CD14-positive monocyte (primary cell): ENCODE results near the gene MAN1C1. TPM values are rescaled to one million over a fixed set of nuclear protein-coding genes. Genes with fewer than 3 reads are reported as not detected.
A peak's percentile ranks its signal among the peaks of the same experiment; 100 is the strongest.

Source experiments
- DNase-seq, 3 donors: peaks; one replicate each; pipeline ENCODE4 v3.0.0-alpha.2; 2011 to 2022
- H2AFZ ChIP-seq: 2 replicates; pipeline ENCODE4 v1.6.0; 2012; ENCODE audit warnings: mild to moderate bottlenecking, low read depth, low read length, inconsistent platforms; ENCODE audit not compliant: insufficient read depth, poor library complexity, severe bottlenecking
- H3K27ac ChIP-seq, 2 donors: 1 replicate in 1 of 2; 2 replicates in 1 of 2; pipeline ENCODE4 v1.5.1; 2012 to 2013; ENCODE audit warnings: low read length in 2 of 2, control low read depth in 1 of 2, inconsistent platforms in 1 of 2, low read depth in 1 of 2, mild to moderate bottlenecking in 1 of 2
- H3K27me3 ChIP-seq, 2 donors: one replicate each; pipeline versions ENCODE4 v1.6.0 to v1.6.1; 2011 to 2013; ENCODE audit warnings: low read length in 2 of 2; ENCODE audit not compliant: control insufficient read depth in 2 of 2, insufficient read depth in 2 of 2
- H3K36me3 ChIP-seq, 2 donors: replicated peaks in 1 of 2; 1 replicate in 1 of 2; 2 replicates in 1 of 2; pipeline versions ENCODE4 v1.5.1 to v1.6.1; 2012 to 2013; ENCODE audit warnings: low read length in 2 of 2, control low read depth in 1 of 2, inconsistent platforms in 1 of 2, mild to moderate bottlenecking in 1 of 2; ENCODE audit not compliant: insufficient read depth in 2 of 2, control insufficient read depth in 1 of 2
- H3K4me1 ChIP-seq, 2 donors: 1 replicate in 1 of 2; 2 replicates in 1 of 2; pipeline versions ENCODE4 v1.5.1 to v1.6.1; 2012 to 2013; ENCODE audit warnings: low read length in 2 of 2, control low read depth in 1 of 2, inconsistent platforms in 1 of 2, mild to moderate bottlenecking in 1 of 2, moderate library complexity in 1 of 2; ENCODE audit not compliant: insufficient read depth in 2 of 2, control insufficient read depth in 1 of 2
- H3K4me2 ChIP-seq: replicated peaks from 2 replicates; pipeline ENCODE3; 2012; ENCODE audit warnings: low read length, moderate library complexity, mild to moderate bottlenecking; ENCODE audit not compliant: poor library complexity, severe bottlenecking; ENCODE audit errors: extremely low read depth
- H3K4me3 ChIP-seq, 3 experiments: fragments of 200-600 bp in 1 of 3; sonication (generic) in 1 of 3; replicated peaks in 1 of 3; 1 replicate in 2 of 3; 2 replicates in 1 of 3; pipeline ENCODE4 v1.5.1; 2011 to 2013; ENCODE audit warnings: low read length in 3 of 3, mild to moderate bottlenecking in 3 of 3, control low read depth in 2 of 3, low read depth in 2 of 3, inconsistent platforms in 1 of 3, moderate library complexity in 1 of 3
- H3K79me2 ChIP-seq: 2 replicates; pipeline ENCODE4 v1.6.0; 2012; ENCODE audit warnings: mild to moderate bottlenecking, control low read depth, inconsistent platforms, low read length, moderate library complexity; ENCODE audit not compliant: insufficient read depth
- H3K9ac ChIP-seq: 2 replicates; pipeline ENCODE4 v1.6.0; 2017; ENCODE audit warnings: low read length, mild to moderate bottlenecking; ENCODE audit not compliant: insufficient read depth, poor library complexity, severe bottlenecking
- H3K9me3 ChIP-seq, 2 donors: replicated peaks in 1 of 2; 1 replicate in 1 of 2; 2 replicates in 1 of 2; pipeline versions ENCODE4 v1.5.1 to v1.6.1; 2012 to 2013; ENCODE audit warnings: low read length in 2 of 2, control low read depth in 1 of 2; ENCODE audit not compliant: control insufficient read depth in 1 of 2, insufficient read depth in 1 of 2
- H4K20me1 ChIP-seq: 2 replicates; pipeline ENCODE4 v1.6.0; 2012; ENCODE audit warnings: mild to moderate bottlenecking, low read length, control low read depth, moderate library complexity; ENCODE audit not compliant: insufficient read depth
- H3K27ac Mint-ChIP-seq, 7 donors: one replicate each; pipeline ENCODE4 v1.8.0; 2020; ENCODE audit warnings: mild to moderate bottlenecking in 7 of 7, mixed read lengths in 7 of 7, moderate library complexity in 6 of 7, inconsistent platforms in 2 of 7
- H3K27me3 Mint-ChIP-seq, 3 donors: one replicate each; pipeline ENCODE4 v1.8.0; 2021 to 2022; ENCODE audit warnings: low read depth in 3 of 3, mild to moderate bottlenecking in 3 of 3, mixed read lengths in 3 of 3, moderate library complexity in 3 of 3, inconsistent platforms in 1 of 3
- H3K36me3 Mint-ChIP-seq, 2 donors: one replicate each; pipeline ENCODE4 v1.8.0; 2020; ENCODE audit warnings: mixed read lengths in 2 of 2, inconsistent platforms in 1 of 2, mild to moderate bottlenecking in 1 of 2
- H3K4me1 Mint-ChIP-seq: one replicate; pipeline ENCODE4 v1.8.0; 2020; ENCODE audit warnings: mild to moderate bottlenecking, mixed read lengths
- H3K4me3 Mint-ChIP-seq, 2 donors: one replicate each; pipeline ENCODE4 v1.8.0; 2020; ENCODE audit warnings: mild to moderate bottlenecking in 2 of 2, mixed read lengths in 2 of 2, moderate library complexity in 1 of 2
- H3K9me3 Mint-ChIP-seq, 7 donors: one replicate each; pipeline ENCODE4 v1.8.0; 2020 to 2022; ENCODE audit warnings: mixed read lengths in 7 of 7, mild to moderate bottlenecking in 6 of 7, moderate library complexity in 6 of 7, inconsistent platforms in 2 of 7
- CTCF ChIP-seq: fragments of 200-600 bp; IDR thresholded peaks from one replicate; pipeline ENCODE4 v1.8.0; 2022; ENCODE audit warnings: antibody characterized with exemption, mild to moderate bottlenecking
- WGBS: methylation state at CpG from one replicate; pipeline ENCODE4 v1.1.5; 2013; ENCODE audit warnings: missing lambda C conversion rate; ENCODE audit not compliant: insufficient coverage; 5-methylcytosine and 5-hydroxymethylcytosine counted together
- intact Hi-C, 2 donors: fragments of 100-400 bp; cut with micrococcal nuclease; formaldehyde crosslinking; loops; one replicate each; pipeline versions ENCODE4 v1.15.0 to v1.15.1; 2023
- polyA plus RNA-seq, 3 donors: library from polyadenylated mRNA; depleted of rRNA in 1 of 3; unstranded in 2 of 3; stranded (reverse) in 1 of 3; fragments of 300-500 nt in 2 of 3; fragments of >200 nt in 1 of 3; fragmentation: Illumina TruSeq in 2 of 3; gene quantifications; 1 replicate in 2 of 3; 2 replicates in 1 of 3; pipeline ENCODE4 v1.2.3, GENCODE V29; 2012 to 2021

The MAN1C1 gene
- polyA plus RNA-seq, 3 donors: 1.2 to 7.2 (median 1.7) TPM

- H3K4me1 Mint-ChIP-seq: peaks cover 12% of the 10 kb centered on the region
- no peak overlapping the region for H3K27ac Mint-ChIP-seq
Measured at GRCh38 chr1:25702101-25702775, 85.6 kb downstream of the MAN1C1 start.

GRCh38 chr1:25703041-25703440 lies 86.5 kb downstream of the MAN1C1 start:
- H2AFZ ChIP-seq: no peak overlapping the region
- no peaks in the 10 kb centered on the region for H3K4me1 ChIP-seq
- Mint-ChIP-seq H3K4me3 (no peak overlapping the region), H3K27me3 (peaks cover 3 to 8% (median 6%) of the 10 kb centered on the region in 3 donors), H3K36me3 (peaks cover 9 to 15% of the 10 kb centered on the region in 2 donors), H3K9me3 (no peaks in the 10 kb centered on the region), H3K27ac (peak overlapping the region in 1 of 7 donors; percentile 66), H3K4me1 (peaks cover 17% of the 10 kb centered on the region)
- TF ChIP-seq CTCF: no peak
- no peak for DNase-seq
- no peak overlapping the region for H3K27ac ChIP-seq
- no peaks in the 10 kb centered on the region for H3K36me3 ChIP-seq
- H3K4me2 ChIP-seq: no peak overlapping the region
- WGBS: no CpG with 5 or more reads among the region's 5 CpGs
- intact Hi-C loops: no loop called here
- no peaks in the 10 kb centered on the region for H3K27me3 ChIP-seq
- no peaks in the 10 kb centered on the region for H3K9me3 ChIP-seq
- H4K20me1 ChIP-seq: peaks cover 11% of the 10 kb centered on the region
- no peak overlapping the region for H3K4me3 ChIP-seq
- no peaks in the 10 kb centered on the region for H3K79me2 ChIP-seq
- H3K9ac ChIP-seq: no peak overlapping the region

More at GRCh38 chr1:25702101-25702775, 85.6 kb downstream of the MAN1C1 start:
- H3K9me3 Mint-ChIP-seq: no peaks in the 10 kb centered on the region
- no peak overlapping the region for H3K9ac ChIP-seq
- H3K27me3 ChIP-seq: no peaks in the 10 kb centered on the region
- TF ChIP-seq CTCF: no peak
- peaks cover 16% of the 10 kb centered on the region for H4K20me1 ChIP-seq
- H3K36me3 ChIP-seq: no peaks in the 10 kb centered on the region
- no peaks in the 10 kb centered on the region for H3K4me1 ChIP-seq
- no peak overlapping the region for H3K27ac ChIP-seq
- H3K9me3 ChIP-seq: no peaks in the 10 kb centered on the region
- no peak overlapping the region for H3K4me3 Mint-ChIP-seq
- no peak for DNase-seq
- H3K4me3 ChIP-seq: no peak overlapping the region
- H3K4me2 ChIP-seq: no peak overlapping the region
- H3K27me3 Mint-ChIP-seq: peaks cover 3 to 8% (median 6%) of the 10 kb centered on the region in 3 donors
- intact Hi-C loops: no loop called here
- 99% methylated on average over 9 of the region's 11 CpGs for WGBS
- no peak overlapping the region for H2AFZ ChIP-seq
- no peaks in the 10 kb centered on the region for H3K79me2 ChIP-seq
- peaks cover 9 to 16% of the 10 kb centered on the region in 2 donors for H3K36me3 Mint-ChIP-seq
